GM21381 (cell line): ENCODE measurements around the gene ZHX3.
"Not testable (repeated sequence)": the region's sequence is repeated elsewhere in the genome, so short reads cannot be mapped to it uniquely, and the experiment has no call there.

Experiments
- ATAC-seq: cut with Tn5 transposase; IDR thresholded peaks from one replicate; pipeline ENCODE4 v1.9.1; 2021; ENCODE audit warnings: mild to moderate bottlenecking, moderate library complexity; ENCODE audit not compliant: unreplicated experiment

The ZHX3 gene

DNA sequence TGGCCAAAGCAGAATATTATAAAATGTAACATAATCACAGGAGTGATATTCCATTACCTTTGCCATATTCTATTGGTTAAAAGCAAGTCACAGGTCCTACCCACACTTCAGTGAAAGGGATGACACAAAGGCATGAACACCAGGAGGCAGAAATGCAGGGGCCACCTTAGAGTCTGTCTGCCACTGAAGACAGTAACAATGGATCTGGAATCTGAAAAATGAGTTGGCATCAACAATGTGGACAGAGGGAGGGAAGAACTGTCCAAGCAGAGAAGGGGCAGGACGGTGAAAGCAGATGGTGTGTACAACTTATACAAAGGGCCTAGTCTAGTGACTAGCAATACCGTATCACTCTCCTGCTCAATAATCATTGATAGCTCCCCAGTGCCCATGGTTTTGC lies 16.5 kb upstream of the ZHX3 start:
- ATAC-seq = no peak

DNA sequence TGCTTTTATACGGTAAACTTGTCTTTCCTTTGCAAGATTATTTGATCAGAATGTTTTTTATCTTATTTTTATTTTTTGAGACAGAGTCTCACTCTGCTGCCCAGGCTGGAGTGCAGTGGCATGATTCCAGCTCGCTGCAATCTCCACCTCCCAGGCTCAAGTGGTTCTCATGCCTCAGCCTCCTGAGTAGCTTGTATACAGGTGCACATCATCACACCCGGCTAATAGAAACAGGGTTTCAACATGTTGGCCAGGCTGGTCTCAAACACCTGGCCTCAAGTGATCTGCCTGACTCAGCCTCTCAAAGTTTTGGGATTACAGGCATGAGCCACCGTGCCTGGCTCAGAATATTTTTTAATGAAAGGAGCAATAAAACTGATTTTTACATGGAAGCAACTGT lies 14.2 kb upstream of the ZHX3 start:
- no peak for ATAC-seq

DNA sequence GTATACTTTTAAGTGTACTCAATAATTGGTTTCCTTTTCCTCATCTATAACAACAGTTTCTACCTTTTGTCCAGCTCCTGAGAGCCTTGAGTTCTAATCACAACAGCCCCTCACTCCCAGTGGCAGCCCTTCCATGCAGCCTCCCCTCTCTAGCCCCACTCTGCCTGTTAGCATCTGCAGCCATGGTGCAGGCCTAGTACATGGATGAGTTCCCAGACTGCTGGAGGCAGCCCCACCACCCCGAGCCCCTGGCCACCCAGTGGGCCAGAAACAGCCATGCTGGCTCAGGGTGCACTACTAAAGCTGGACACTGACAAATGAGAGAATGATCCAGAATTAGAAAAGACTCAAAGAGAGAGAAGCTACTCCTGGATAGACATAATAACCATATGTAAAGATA lies 13.4 kb upstream of the ZHX3 start:
- no peak for ATAC-seq

GRCh38 chr20:41330343-41330720 lies 12.8 kb upstream of the ZHX3 start:
- ATAC-seq = no peak

- no peak for ATAC-seq
Measured at GRCh38 chr20:41329435-41330342, 12.2 kb upstream of the ZHX3 start.

GRCh38 chr20:41327178-41327577 lies 9.6 kb upstream of the ZHX3 start:
- no peak for ATAC-seq

- no peak for ATAC-seq
Measured at GRCh38 chr20:41320976-41321375, 3.4 kb upstream of the ZHX3 start.

GRCh38 chr20:41320441-41320840 lies 2.9 kb upstream of the ZHX3 start:
- ATAC-seq = no peak

GRCh38 chr20:41318271-41318649 lies 729 bp upstream of the ZHX3 start:
- no peak for ATAC-seq

- ATAC-seq = peak; percentile 54
Measured at GRCh38 chr20:41316602-41317545, 657 bp downstream of the ZHX3 start.

GRCh38 chr20:41316051-41316450 lies 1.5 kb downstream of the ZHX3 start:
- ATAC-seq = no peak

DNA sequence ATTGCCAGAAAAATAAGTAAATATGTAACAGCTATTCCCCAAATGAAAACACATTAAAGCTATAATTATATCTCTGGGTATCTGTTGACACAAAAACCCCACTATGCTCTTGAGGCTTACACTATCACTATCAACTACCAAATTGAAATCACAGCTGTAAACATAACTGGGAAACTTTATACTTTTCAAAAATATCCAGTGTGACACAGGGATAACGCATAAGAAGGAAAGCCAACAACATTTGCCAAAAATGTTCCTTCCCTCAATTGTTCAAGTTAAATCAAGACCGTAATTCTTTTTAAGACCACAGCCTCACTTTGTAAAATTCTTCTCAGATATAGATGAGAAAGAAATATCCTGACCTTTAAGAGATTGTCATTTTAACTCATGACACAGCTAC lies 3.1 kb downstream of the ZHX3 start:
- no peak for ATAC-seq

DNA sequence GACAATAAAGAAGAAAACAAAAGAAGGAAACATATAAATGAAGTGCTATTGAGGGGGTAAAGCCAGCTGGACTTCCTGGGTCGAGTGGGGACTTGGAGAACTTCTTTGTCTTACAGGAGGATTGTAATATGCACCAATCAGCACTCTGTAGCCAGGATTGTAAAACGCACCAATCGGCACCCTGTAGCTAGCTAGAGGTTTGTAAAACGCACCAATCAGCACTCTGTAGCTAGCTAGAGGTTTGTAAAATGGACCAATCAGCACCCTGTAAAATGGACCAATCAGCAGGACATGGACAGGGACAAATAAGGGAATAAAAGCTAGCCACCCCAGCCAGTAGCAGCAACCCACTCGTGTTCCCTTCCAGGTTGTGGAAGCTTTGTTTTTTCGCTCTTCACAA lies 5.5 kb downstream of the ZHX3 start:
- not testable (repeated sequence) for ATAC-seq

DNA sequence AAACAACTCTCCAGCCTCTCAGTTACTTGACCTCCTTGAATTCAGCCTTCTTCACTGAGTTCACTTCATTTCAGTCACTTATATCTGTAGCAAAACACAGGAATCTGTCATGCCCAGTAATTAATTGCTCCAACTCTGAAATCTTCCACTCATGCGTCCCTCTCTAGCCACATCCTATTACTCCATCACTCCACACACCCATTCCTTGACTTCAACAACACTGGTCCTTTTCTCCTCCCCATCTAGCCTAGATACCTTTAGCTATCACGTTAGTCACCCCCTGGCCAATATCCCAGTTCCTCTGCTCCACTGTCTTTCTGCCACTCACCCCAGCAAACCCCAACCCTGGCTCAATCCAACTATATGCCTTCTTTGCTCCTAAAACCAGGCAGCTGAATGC lies 7.7 kb downstream of the ZHX3 start:
- no peak for ATAC-seq

- no peak for ATAC-seq
Measured at GRCh38 chr20:41308726-41309413, 8.7 kb downstream of the ZHX3 start.

DNA sequence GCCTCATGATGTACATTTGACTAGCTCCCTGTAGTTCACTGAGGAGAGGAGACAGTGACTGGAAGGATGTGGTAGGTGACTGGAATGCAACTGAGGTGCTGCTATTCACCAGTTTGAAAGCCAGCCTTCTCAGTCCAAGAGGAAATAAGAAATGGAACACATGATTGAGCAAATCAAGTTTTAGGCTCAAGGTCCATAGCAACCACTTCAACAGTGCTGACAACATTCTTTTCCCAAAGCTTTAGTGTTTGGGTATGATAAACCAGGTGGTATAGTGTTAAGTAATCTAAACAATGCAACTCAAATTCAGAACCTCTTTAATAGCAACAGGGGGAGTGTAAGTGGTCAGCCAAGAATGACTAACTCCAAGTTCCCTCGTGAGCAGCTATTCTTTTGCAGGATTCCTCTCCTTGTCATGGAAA lies 9.2 kb downstream of the ZHX3 start:
- ATAC-seq = no peak

GRCh38 chr20:41307021-41307420 lies 10.5 kb downstream of the ZHX3 start:
- ATAC-seq = no peak

DNA sequence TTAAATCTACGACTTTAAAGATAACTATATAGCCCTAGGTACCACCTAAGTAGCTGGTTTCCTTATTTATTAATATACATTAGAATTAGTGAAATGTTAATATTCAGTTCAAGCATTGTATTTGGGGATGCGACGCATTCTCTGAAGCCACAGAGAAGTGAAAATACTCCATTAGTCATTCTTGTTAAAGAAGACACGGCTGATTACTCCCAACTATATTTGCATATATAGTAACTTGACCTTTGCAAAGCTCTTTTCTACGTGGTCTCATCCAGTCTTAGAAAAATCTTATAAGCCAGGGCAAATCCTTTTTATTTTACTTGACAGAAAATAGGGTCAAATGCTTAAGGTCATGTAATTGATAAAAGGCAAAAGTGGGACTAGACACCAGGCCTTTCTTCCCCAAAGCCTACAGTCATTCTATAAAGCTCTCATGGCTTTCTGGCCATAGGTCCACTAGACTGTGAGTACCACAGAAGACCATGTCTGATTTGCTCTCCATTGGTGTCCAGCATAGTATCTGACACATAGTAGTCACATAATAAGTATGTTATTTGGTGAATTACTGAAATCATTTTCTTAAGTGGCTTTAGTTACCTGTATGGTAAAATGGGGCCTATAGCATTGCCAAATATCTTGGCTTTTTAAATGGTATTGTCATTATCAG lies 11.3 kb downstream of the ZHX3 start:
- peak; percentile 91 for ATAC-seq

DNA sequence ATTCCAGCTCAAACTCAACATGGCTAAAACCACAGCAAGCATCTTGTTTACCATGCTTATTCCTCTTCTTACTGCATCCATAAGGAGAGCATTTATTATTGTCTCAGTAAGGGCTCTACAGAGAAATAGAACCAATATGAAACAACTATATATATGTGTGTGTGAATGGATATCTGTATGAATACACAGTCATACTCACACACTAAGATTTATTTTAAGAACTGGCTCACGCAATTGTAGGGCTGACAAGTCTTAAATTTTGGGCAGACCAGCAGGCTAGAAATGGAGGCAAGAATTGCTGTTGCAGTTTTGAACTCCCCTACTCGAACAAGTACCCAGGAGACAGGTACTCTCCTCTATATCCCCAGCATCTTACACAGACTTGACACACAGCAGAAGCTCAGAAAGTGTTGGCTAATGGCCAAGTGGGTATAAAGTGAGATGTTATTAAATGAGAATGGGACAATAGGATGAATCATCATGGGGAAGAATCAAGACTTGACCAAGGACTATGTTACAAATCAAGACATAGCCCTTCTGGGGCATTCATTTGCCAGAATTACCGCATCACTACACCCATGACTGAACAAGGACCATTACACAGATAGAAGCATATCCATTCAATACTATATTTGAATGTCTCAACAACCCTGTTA lies 13.0 kb downstream of the ZHX3 start:
- ATAC-seq = no peak

- ATAC-seq = no peak
Measured at GRCh38 chr20:41304002-41304401, 13.5 kb downstream of the ZHX3 start.
